ENCODE results near the gene TOGARAM2. TPM values are rescaled to one million over a fixed set of nuclear protein-coding genes. Genes with fewer than 3 reads are reported as not detected.
A peak's percentile ranks its signal among the peaks of the same experiment; 100 is the strongest.

Gene TOGARAM2
- total RNA-seq, 2 experiments from 2014 or later = 2.3 to 2.7 TPM

GRCh38 chr2:29052807-29053206, 71.7 kb downstream of the TOGARAM2 start:
- H3K4me1 Mint-ChIP-seq (ENCODE audit: low read depth) = peaks cover 3% of the 10 kb centered on the region
- no peak for TF ChIP-seq CTCF (IDR thresholded peaks at IDR 0.05)
- POLR2A ChIA-PET = no interaction called here
- no peaks in the 10 kb centered on the region for H3K9me3 Mint-ChIP-seq
- no peaks in the 10 kb centered on the region for H3K27me3 Mint-ChIP-seq
- H3K27ac Mint-ChIP-seq = no peak overlapping the region
- ATAC-seq (no peak), DNase-seq (no peak)
- H3K36me3 Mint-ChIP-seq (ENCODE audit: low read depth) = no peaks in the 10 kb centered on the region
- no peak overlapping the region for H3K4me3 Mint-ChIP-seq
- CTCF ChIA-PET = no interaction called here
- intact Hi-C loops (cut with micrococcal nuclease) = no loop called here

GRCh38 chr2:29053223-29053622, 72.1 kb downstream of the TOGARAM2 start:
- ChIA-PET POLR2A (no interaction called here), CTCF (interaction anchor here (0.9 kb wide), 1 partner anchor 52 kb away, joined by 3 read pairs; no protein-coding TSS in a partner anchor)
- no peak for TF ChIP-seq CTCF (IDR thresholded peaks at IDR 0.05)
- H3K27me3 Mint-ChIP-seq = no peaks in the 10 kb centered on the region
- H3K9me3 Mint-ChIP-seq = no peaks in the 10 kb centered on the region
- peaks cover 3% of the 10 kb centered on the region for H3K4me1 Mint-ChIP-seq (ENCODE audit: low read depth)
- no peak overlapping the region for H3K4me3 Mint-ChIP-seq
- H3K36me3 Mint-ChIP-seq (ENCODE audit: low read depth) = no peaks in the 10 kb centered on the region
- DNase-seq (peak; percentile 23), ATAC-seq (no peak)
- intact Hi-C loops (cut with micrococcal nuclease) = no loop called here
- H3K27ac Mint-ChIP-seq = no peak overlapping the region

- TF ChIP-seq CTCF (IDR thresholded peaks at IDR 0.05) = no peak
- Mint-ChIP-seq H3K27me3 (no peaks in the 10 kb centered on the region), H3K9me3 (no peaks in the 10 kb centered on the region), H3K4me1 (ENCODE audit: low read depth) (peaks cover 3% of the 10 kb centered on the region), H3K27ac (no peak overlapping the region), H3K36me3 (ENCODE audit: low read depth) (no peaks in the 10 kb centered on the region), H3K4me3 (no peak overlapping the region)
- ChIA-PET CTCF (interaction anchor here (0.9 kb wide), 1 partner anchor 51 kb away, joined by 3 read pairs; no protein-coding TSS in a partner anchor), POLR2A (interaction anchor here (0.8 kb wide), 1 partner anchor 80 kb away, joined by 3 read pairs; no protein-coding TSS in a partner anchor)
- no peak for ATAC-seq
- intact Hi-C loops (cut with micrococcal nuclease) = no loop called here
- DNase-seq = no peak
Measured at GRCh38 chr2:29053670-29054400, 72.7 kb downstream of the TOGARAM2 start.

- H3K36me3 Mint-ChIP-seq (ENCODE audit: low read depth) = no peaks in the 10 kb centered on the region
- intact Hi-C loops (cut with micrococcal nuclease) = no loop called here
- ChIA-PET POLR2A (interaction anchor here (0.8 kb wide), 1 partner anchor 79 kb away, joined by 3 read pairs; no protein-coding TSS in a partner anchor), CTCF (no interaction called here)
- TF ChIP-seq CTCF (IDR thresholded peaks at IDR 0.05) = no peak
- ATAC-seq (no peak), DNase-seq (no peak)
- H3K27ac Mint-ChIP-seq = no peak overlapping the region
- H3K27me3 Mint-ChIP-seq = no peaks in the 10 kb centered on the region
- peaks cover 5% of the 10 kb centered on the region for H3K4me1 Mint-ChIP-seq (ENCODE audit: low read depth)
- H3K4me3 Mint-ChIP-seq = no peak overlapping the region
- no peaks in the 10 kb centered on the region for H3K9me3 Mint-ChIP-seq
Measured at GRCh38 chr2:29054430-29054829, 73.3 kb downstream of the TOGARAM2 start.

- ChIA-PET CTCF (no interaction called here), POLR2A (no interaction called here)
- Mint-ChIP-seq H3K4me1 (ENCODE audit: low read depth) (peaks cover 12% of the 10 kb centered on the region), H3K4me3 (no peak overlapping the region), H3K36me3 (ENCODE audit: low read depth) (no peaks in the 10 kb centered on the region), H3K27me3 (no peaks in the 10 kb centered on the region), H3K27ac (no peak overlapping the region), H3K9me3 (no peaks in the 10 kb centered on the region)
- no peak for TF ChIP-seq CTCF (IDR thresholded peaks at IDR 0.05)
- DNase-seq (no peak), ATAC-seq (no peak)
- intact Hi-C loops (cut with micrococcal nuclease) = no loop called here
Measured at GRCh38 chr2:29055601-29056000, 74.5 kb downstream of the TOGARAM2 start.

Data from activated CD8-positive, alpha-beta T cell treated with anti-CD3 and anti-CD28 coated beads for 36 hours (primary cell).